ENCODE data around the gene ANP32B. TPM values are rescaled to one million over a fixed set of nuclear protein-coding genes. Genes with fewer than 3 reads are reported as not detected.

The ANP32B gene
- total RNA-seq, 2 experiments from 2014 or later: 178 to 192 TPM

DNA sequence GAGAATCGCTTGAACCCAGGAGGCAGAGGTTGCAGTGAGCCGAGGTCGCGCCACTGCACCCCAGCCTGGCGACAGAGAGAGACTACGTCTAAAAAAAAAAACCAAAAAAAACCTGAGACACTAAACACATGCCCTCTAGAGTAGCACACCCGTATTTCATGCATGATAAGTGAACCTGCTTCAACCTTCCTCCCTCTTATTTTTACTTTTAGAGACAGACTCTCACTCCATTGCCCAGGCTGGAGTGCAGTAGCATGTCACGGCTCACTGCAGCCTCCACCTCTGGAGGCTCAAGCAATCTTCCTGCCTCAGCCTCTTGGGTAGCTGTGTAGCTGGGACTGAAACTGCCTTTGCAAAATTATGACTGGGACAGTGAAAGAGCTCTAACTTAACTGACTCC lies 55.8 kb downstream of the ANP32B start:
- ChIA-PET CTCF (no interaction called here), POLR2A (interaction anchor here (1.5 to 1.9 kb wide), 2 partner anchors 18 to 116 kb away, joined by 5 to 7 read pairs; partner anchors contain the start of genes NANS and TRMO)
- DNase-seq: no peak
- TF ChIP-seq, protein P1, sequence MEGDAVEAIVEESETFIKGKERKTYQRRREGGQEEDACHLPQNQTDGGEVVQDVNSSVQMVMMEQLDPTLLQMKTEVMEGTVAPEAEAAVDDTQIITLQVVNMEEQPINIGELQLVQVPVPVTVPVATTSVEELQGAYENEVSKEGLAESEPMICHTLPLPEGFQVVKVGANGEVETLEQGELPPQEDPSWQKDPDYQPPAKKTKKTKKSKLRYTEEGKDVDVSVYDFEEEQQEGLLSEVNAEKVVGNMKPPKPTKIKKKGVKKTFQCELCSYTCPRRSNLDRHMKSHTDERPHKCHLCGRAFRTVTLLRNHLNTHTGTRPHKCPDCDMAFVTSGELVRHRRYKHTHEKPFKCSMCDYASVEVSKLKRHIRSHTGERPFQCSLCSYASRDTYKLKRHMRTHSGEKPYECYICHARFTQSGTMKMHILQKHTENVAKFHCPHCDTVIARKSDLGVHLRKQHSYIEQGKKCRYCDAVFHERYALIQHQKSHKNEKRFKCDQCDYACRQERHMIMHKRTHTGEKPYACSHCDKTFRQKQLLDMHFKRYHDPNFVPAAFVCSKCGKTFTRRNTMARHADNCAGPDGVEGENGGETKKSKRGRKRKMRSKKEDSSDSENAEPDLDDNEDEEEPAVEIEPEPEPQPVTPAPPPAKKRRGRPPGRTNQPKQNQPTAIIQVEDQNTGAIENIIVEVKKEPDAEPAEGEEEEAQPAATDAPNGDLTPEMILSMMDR (IDR thresholded peaks at IDR 0.05): no peak
- Mint-ChIP-seq H3K27ac (no peak overlapping the region), H3K4me3 (no peak overlapping the region), H3K36me3 (ENCODE audit: low read depth) (no peaks in the 10 kb centered on the region), H3K9me3 (no peaks in the 10 kb centered on the region), H3K4me1 (ENCODE audit: low read depth) (peaks cover 5% of the 10 kb centered on the region), H3K27me3 (no peaks in the 10 kb centered on the region)
- Histone ChIP-seq H3K27ac (ENCODE audit: low read depth in 1 of 2, low read length in 2 of 2) (no peak overlapping the region), H3K9me3 (ENCODE audit: control insufficient read depth in 1 of 2, insufficient read depth in 1 of 2, low read length in 2 of 2) (no peaks in the 10 kb centered on the region), H3K4me1 (ENCODE audit: insufficient read depth, low read length) (peaks cover 6% of the 10 kb centered on the region), H3K36me3 (ENCODE audit: insufficient read depth, low read length) (no peaks in the 10 kb centered on the region), H3K27me3 (ENCODE audit: control insufficient read depth in 1 of 2, insufficient read depth in 2 of 2, low read length in 2 of 2) (no peaks in the 10 kb centered on the region), H3K4me3 (ENCODE audit: low read length) (no peak overlapping the region)
- intact Hi-C loops (cut with DNase I, micrococcal nuclease): loop anchor here in 1 of 2 experiments (10.0 kb wide), 1 partner anchor 234 kb away; no protein-coding TSS in a partner anchor
- no peak for ATAC-seq (ENCODE audit: poor library complexity)

DNA sequence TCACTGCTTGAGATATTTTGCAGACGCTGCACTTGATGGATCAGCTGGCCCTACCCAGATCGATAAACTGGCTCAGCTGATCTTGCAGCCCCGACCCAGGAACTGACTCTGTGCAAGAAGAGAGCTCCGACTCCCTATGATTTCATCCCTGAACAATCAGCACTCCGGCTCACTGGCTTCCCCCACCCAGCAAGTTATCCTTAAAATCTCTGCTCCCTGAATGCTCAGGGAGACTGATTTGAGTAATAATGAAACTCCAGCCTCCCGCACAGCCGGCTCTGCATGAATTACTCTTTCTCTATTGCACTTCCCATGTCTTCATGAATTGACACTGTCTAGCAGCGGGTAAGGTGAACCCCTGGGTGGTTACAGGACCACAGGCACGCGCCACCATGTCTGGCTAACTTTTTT lies 56.5 kb downstream of the ANP32B start:
- no peak for ATAC-seq (ENCODE audit: poor library complexity)
- Mint-ChIP-seq H3K27me3 (no peaks in the 10 kb centered on the region), H3K4me3 (no peak overlapping the region), H3K27ac (no peak overlapping the region), H3K36me3 (ENCODE audit: low read depth) (no peaks in the 10 kb centered on the region), H3K4me1 (ENCODE audit: low read depth) (peaks cover 4% of the 10 kb centered on the region), H3K9me3 (no peaks in the 10 kb centered on the region)
- Histone ChIP-seq H3K27me3 (ENCODE audit: control insufficient read depth in 1 of 2, insufficient read depth in 2 of 2, low read length in 2 of 2) (no peaks in the 10 kb centered on the region), H3K4me1 (ENCODE audit: insufficient read depth, low read length) (peaks cover 4% of the 10 kb centered on the region), H3K27ac (ENCODE audit: low read depth in 1 of 2, low read length in 2 of 2) (no peak overlapping the region), H3K36me3 (ENCODE audit: insufficient read depth, low read length) (no peaks in the 10 kb centered on the region), H3K4me3 (ENCODE audit: low read length) (no peak overlapping the region), H3K9me3 (ENCODE audit: control insufficient read depth in 1 of 2, insufficient read depth in 1 of 2, low read length in 2 of 2) (no peaks in the 10 kb centered on the region)
- ChIA-PET POLR2A (interaction anchor here (1.5 kb wide), 1 partner anchor 18 kb away, joined by 5 read pairs; the partner anchor contains the start of gene NANS), CTCF (no interaction called here)
- TF ChIP-seq, protein P1 (IDR thresholded peaks at IDR 0.05): no peak
- intact Hi-C loops (cut with DNase I, micrococcal nuclease): loop anchor here in 1 of 2 experiments (10.0 kb wide), 1 partner anchor 235 kb away; no protein-coding TSS in a partner anchor
- DNase-seq: no peak

DNA sequence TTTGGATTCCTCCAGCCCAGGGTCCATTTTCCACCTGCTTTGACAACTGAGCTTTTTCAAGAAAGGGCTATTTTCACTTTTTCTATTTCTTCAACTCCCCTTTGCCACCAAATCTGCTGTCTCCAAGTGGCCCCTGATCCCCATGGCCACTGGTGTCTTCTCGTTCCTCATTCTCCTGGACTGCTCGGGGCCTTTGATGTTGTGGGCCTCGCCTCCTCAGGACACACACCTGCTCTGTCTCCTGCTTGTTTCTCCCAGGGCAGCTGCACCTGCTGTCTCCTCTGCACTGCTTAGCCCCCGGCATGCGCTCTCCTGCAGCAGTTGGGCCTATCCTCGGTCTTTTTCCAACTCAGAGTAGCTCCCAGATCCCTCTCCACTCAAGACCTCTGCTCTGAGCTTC lies 57.1 kb downstream of the ANP32B start:
- Histone ChIP-seq H3K9me3 (ENCODE audit: control insufficient read depth in 1 of 2, insufficient read depth in 1 of 2, low read length in 2 of 2) (no peaks in the 10 kb centered on the region), H3K4me1 (ENCODE audit: insufficient read depth, low read length) (peaks cover 6% of the 10 kb centered on the region), H3K27me3 (ENCODE audit: control insufficient read depth in 1 of 2, insufficient read depth in 2 of 2, low read length in 2 of 2) (no peaks in the 10 kb centered on the region), H3K27ac (ENCODE audit: low read depth in 1 of 2, low read length in 2 of 2) (no peak overlapping the region), H3K36me3 (ENCODE audit: insufficient read depth, low read length) (no peaks in the 10 kb centered on the region), H3K4me3 (ENCODE audit: low read length) (no peak overlapping the region)
- DNase-seq: no peak
- Mint-ChIP-seq H3K4me3 (no peak overlapping the region), H3K27me3 (no peaks in the 10 kb centered on the region), H3K9me3 (no peaks in the 10 kb centered on the region), H3K27ac (no peak overlapping the region), H3K36me3 (ENCODE audit: low read depth) (no peaks in the 10 kb centered on the region), H3K4me1 (ENCODE audit: low read depth) (peaks cover 4% of the 10 kb centered on the region)
- TF ChIP-seq, protein P1 (IDR thresholded peaks at IDR 0.05): no peak
- POLR2A ChIA-PET: interaction anchor here (0.6 kb wide), 1 partner anchor 17 kb away, joined by 3 read pairs; no protein-coding TSS in a partner anchor
- CTCF ChIA-PET: no interaction called here
- intact Hi-C loops (cut with DNase I, micrococcal nuclease): no loop called here
- ATAC-seq (ENCODE audit: poor library complexity): no peak
